ENCODE data around the gene GPRIN1.

GPRIN1 gene

DNA sequence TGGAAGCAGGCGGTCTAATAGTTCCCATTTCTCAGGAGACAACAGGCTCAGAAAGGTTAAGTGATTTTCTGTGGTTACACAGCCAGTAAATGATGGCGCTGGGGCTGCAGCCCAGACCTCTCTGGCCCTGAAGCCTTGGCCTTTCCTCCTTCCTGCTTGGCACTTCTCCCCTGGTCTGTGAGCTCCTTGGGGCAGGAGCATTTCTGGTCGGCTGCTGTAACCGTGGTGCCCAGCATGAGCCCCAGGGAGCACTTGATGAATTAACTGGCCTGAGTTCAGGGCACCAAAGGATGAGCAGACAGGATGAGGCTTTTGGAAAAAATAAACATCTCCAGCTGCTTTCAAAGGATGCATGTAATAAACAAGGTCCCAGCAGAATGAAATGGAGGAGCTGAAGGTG, 30.6 kb downstream of the GPRIN1 start:
- no peaks in the 10 kb centered on the region for H3K9me3 ChIP-seq (ENCODE audit: control insufficient read depth, insufficient read depth, low read depth, low read length)
- ChIA-PET CTCF (interaction anchor here (0.6 to 1.3 kb wide), 6 partner anchors 8 to 395 kb away, joined by 3 to 6 read pairs (median 4); partner anchors contain the start of genes EIF4E1B and SNCB), POLR2A (no interaction called here)
- H3K36me3 ChIP-seq (ENCODE audit: control insufficient read depth in 2 of 2, insufficient read depth in 1 of 2, low read length in 2 of 2): no peaks in the 10 kb centered on the region
- H3K27ac ChIP-seq (ENCODE audit: extremely low read depth, low read depth, low read length): no peak overlapping the region
- TF ChIP-seq, protein P1, sequence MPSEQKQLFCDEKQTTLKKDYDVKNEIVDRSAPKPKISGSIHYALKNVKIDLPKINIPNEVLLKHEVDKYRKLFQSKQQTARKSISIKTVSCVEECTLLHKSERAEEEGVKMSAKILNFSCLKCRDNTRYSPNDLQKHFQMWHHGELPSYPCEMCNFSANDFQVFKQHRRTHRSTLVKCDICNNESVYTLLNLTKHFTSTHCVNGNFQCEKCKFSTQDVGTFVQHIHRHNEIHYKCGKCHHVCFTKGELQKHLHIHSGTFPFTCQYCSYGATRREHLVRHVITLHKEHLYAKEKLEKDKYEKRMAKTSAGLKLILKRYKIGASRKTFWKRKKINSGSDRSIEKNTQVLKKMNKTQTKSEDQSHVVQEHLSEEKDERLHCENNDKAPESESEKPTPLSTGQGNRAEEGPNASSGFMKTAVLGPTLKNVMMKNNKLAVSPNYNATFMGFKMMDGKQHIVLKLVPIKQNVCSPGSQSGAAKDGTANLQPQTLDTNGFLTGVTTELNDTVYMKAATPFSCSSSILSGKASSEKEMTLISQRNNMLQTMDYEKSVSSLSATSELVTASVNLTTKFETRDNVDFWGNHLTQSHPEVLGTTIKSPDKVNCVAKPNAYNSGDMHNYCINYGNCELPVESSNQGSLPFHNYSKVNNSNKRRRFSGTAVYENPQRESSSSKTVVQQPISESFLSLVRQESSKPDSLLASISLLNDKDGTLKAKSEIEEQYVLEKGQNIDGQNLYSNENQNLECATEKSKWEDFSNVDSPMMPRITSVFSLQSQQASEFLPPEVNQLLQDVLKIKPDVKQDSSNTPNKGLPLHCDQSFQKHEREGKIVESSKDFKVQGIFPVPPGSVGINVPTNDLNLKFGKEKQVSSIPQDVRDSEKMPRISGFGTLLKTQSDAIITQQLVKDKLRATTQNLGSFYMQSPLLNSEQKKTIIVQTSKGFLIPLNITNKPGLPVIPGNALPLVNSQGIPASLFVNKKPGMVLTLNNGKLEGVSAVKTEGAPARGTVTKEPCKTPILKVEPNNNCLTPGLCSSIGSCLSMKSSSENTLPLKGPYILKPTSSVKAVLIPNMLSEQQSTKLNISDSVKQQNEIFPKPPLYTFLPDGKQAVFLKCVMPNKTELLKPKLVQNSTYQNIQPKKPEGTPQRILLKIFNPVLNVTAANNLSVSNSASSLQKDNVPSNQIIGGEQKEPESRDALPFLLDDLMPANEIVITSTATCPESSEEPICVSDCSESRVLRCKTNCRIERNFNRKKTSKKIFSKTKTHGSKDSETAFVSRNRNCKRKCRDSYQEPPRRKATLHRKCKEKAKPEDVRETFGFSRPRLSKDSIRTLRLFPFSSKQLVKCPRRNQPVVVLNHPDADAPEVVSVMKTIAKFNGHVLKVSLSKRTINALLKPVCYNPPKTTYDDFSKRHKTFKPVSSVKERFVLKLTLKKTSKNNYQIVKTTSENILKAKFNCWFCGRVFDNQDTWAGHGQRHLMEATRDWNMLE (tag by site-specific recombination; conservative IDR thresholded peaks at IDR 0.05; ENCODE audit: low read depth): no peak
- no peak for TF ChIP-seq ZNF514 (tag by site-specific recombination; IDR thresholded peaks at IDR 0.05)
- TF ChIP-seq ZNF324 (tag by site-specific recombination; IDR thresholded peaks at IDR 0.05): no peak
- no peak for TF ChIP-seq ZNF521 (tag by site-specific recombination; IDR thresholded peaks at IDR 0.05)
- TF ChIP-seq, protein P2, sequence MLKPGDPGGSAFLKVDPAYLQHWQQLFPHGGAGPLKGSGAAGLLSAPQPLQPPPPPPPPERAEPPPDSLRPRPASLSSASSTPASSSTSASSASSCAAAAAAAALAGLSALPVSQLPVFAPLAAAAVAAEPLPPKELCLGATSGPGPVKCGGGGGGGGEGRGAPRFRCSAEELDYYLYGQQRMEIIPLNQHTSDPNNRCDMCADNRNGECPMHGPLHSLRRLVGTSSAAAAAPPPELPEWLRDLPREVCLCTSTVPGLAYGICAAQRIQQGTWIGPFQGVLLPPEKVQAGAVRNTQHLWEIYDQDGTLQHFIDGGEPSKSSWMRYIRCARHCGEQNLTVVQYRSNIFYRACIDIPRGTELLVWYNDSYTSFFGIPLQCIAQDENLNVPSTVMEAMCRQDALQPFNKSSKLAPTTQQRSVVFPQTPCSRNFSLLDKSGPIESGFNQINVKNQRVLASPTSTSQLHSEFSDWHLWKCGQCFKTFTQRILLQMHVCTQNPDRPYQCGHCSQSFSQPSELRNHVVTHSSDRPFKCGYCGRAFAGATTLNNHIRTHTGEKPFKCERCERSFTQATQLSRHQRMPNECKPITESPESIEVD (tag by site-specific recombination; IDR thresholded peaks at IDR 0.05): no peak
- TF ChIP-seq, protein P3, sequence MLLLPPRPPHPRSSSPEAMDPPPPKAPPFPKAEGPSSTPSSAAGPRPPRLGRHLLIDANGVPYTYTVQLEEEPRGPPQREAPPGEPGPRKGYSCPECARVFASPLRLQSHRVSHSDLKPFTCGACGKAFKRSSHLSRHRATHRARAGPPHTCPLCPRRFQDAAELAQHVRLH (tag by site-specific recombination; IDR thresholded peaks at IDR 0.05): no peak
- no peak for TF ChIP-seq ZNF433 (tag by site-specific recombination; IDR thresholded peaks at IDR 0.05; ENCODE audit: low read depth)
- H3K4me3 ChIP-seq (ENCODE audit: low read depth, low read length): no peak overlapping the region
- H3K4me1 ChIP-seq (ENCODE audit: control insufficient read depth, insufficient read depth, low read length): no peaks in the 10 kb centered on the region

DNA sequence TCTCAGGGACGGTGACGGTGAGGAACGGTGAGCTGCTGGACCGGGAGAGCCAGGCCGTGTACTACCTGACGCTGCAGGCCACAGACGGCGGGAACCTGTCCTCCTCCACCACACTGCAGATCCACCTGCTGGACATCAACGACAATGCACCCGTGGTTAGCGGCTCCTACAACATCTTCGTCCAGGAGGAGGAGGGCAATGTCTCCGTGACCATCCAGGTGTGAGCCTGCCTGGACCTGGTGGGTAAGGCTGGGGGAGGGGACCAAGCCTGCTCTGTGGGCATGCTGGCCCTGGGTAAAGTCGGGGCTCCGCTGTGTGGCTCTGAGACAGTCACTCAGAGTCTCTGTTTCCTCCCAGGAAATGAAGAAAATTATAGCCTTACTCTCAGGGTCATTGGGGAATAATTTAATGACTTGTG, 31.6 kb downstream of the GPRIN1 start:
- Histone ChIP-seq H3K4me1 (ENCODE audit: control insufficient read depth, insufficient read depth, low read length) (no peaks in the 10 kb centered on the region), H3K27ac (ENCODE audit: extremely low read depth, low read depth, low read length) (no peak overlapping the region), H3K36me3 (ENCODE audit: control insufficient read depth in 2 of 2, insufficient read depth in 1 of 2, low read length in 2 of 2) (no peaks in the 10 kb centered on the region), H3K9me3 (ENCODE audit: control insufficient read depth, insufficient read depth, low read depth, low read length) (no peaks in the 10 kb centered on the region), H3K4me3 (ENCODE audit: low read depth, low read length) (no peak overlapping the region)
- POLR2A ChIA-PET: no interaction called here
- CTCF ChIA-PET: interaction anchor here (0.6 to 1.6 kb wide), 13 partner anchors 9 to 710 kb away, joined by 3 to 6 read pairs (median 3); partner anchors contain the start of genes EIF4E1B, SNCB and TSPAN17
- TF ChIP-seq, protein P4, sequence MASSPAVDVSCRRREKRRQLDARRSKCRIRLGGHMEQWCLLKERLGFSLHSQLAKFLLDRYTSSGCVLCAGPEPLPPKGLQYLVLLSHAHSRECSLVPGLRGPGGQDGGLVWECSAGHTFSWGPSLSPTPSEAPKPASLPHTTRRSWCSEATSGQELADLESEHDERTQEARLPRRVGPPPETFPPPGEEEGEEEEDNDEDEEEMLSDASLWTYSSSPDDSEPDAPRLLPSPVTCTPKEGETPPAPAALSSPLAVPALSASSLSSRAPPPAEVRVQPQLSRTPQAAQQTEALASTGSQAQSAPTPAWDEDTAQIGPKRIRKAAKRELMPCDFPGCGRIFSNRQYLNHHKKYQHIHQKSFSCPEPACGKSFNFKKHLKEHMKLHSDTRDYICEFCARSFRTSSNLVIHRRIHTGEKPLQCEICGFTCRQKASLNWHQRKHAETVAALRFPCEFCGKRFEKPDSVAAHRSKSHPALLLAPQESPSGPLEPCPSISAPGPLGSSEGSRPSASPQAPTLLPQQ (tag by site-specific recombination; IDR thresholded peaks at IDR 0.05): no peak
- TF ChIP-seq, protein P5, sequence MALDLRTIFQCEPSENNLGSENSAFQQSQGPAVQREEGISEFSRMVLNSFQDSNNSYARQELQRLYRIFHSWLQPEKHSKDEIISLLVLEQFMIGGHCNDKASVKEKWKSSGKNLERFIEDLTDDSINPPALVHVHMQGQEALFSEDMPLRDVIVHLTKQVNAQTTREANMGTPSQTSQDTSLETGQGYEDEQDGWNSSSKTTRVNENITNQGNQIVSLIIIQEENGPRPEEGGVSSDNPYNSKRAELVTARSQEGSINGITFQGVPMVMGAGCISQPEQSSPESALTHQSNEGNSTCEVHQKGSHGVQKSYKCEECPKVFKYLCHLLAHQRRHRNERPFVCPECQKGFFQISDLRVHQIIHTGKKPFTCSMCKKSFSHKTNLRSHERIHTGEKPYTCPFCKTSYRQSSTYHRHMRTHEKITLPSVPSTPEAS (tag by site-specific recombination; IDR thresholded peaks at IDR 0.05): no peak
- TF ChIP-seq SP3 (tag by site-specific recombination; IDR thresholded peaks at IDR 0.05) (no peak), ZXDB (tag by site-specific recombination; IDR thresholded peaks at IDR 0.05) (no peak), KLF16 (tag by site-specific recombination; IDR thresholded peaks at IDR 0.05) (0 out of 2 replicates have a peak, but pooled peaks have one; percentile 26), ZNF768 (tag by site-specific recombination; IDR thresholded peaks at IDR 0.05) (peak; percentile 55; the same call in 1 of the 2 replicates), SCRT2 (tag by site-specific recombination; IDR thresholded peaks at IDR 0.05) (0 out of 2 replicates have a peak, but pooled peaks have one; percentile 47), ZNF132 (tag by site-specific recombination; IDR thresholded peaks at IDR 0.05; ENCODE audit: borderline replicate concordance) (no peak), SCRT1 (tag by site-specific recombination; IDR thresholded peaks at IDR 0.05; ENCODE audit: borderline replicate concordance) (peak; percentile 58; the same call in 1 of the 2 replicates), ZSCAN30 (tag by site-specific recombination; IDR thresholded peaks at IDR 0.05) (no peak), ZNF302 (tag by site-specific recombination; IDR thresholded peaks at IDR 0.05; ENCODE audit: low read depth) (no peak), ZNF223 (tag by site-specific recombination; IDR thresholded peaks at IDR 0.05) (no peak)
- TF ChIP-seq, protein P6, sequence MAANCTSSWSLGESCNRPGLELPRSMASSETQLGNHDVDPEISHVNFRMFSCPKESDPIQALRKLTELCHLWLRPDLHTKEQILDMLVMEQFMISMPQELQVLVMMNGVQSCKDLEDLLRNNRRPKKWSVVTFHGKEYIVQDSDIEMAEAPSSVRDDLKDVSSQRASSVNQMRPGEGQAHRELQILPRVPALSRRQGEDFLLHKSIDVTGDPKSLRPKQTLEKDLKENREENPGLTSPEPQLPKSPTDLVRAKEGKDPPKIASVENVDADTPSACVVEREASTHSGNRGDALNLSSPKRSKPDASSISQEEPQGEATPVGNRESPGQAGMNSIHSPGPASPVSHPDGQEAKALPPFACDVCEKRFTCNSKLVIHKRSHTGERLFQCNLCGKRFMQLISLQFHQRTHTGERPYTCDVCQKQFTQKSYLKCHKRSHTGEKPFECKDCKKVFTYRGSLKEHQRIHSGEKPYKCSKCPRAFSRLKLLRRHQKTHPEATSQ (tag by site-specific recombination; IDR thresholded peaks at IDR 0.05): no peak
- TF ChIP-seq, protein P7, sequence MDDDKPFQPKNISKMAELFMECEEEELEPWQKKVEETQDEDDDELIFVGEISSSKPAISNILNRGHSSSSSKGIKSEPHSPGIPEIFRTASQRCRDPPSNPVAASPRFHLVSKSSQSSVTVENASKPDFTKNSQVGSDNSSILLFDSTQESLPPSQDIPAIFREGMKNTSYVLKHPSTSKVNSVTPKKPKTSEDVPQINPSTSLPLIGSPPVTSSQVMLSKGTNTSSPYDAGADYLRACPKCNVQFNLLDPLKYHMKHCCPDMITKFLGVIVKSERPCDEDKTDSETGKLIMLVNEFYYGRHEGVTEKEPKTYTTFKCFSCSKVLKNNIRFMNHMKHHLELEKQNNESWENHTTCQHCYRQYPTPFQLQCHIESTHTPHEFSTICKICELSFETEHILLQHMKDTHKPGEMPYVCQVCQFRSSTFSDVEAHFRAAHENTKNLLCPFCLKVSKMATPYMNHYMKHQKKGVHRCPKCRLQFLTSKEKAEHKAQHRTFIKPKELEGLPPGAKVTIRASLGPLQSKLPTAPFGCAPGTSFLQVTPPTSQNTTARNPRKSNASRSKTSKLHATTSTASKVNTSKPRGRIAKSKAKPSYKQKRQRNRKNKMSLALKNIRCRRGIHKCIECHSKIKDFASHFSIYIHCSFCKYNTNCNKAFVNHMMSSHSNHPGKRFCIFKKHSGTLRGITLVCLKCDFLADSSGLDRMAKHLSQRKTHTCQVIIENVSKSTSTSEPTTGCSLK (tag by site-specific recombination; IDR thresholded peaks at IDR 0.05): no peak
